Measurements from ENCODE around the gene JARID2.
"Not testable (repeated sequence)": the region's sequence is repeated elsewhere in the genome, so short reads cannot be mapped to it uniquely, and the experiment has no call there.

JARID2 gene

DNA sequence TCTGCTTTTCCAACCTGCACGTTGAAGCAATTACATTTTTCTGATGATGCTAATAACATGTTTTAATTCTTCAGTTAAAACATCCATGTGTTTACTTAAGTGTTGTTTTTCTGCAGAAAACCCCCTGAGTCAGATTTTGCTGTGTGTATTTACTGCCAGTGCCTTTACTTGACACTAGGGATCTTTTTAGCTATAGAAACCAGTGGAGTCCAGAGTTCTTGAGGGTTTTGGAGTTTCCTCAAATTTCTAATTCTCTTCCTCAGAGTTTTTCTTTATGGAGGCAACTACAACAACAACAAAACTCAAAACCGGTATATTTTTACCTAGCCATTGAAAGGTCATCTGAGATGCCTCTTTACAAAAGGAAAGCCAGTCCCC lies 168.4 kb downstream of the JARID2 start:
- Histone ChIP-seq H2AFZ (ENCODE audit: low read depth, low read length) (no peak overlapping the region), H4K8ac (ENCODE audit: low read length) (no peak overlapping the region), H2BK15ac (ENCODE audit: low read depth, poor library complexity, severe bottlenecking) (no peak overlapping the region), H3K14ac (ENCODE audit: low read length in 2 of 2) (no peak overlapping the region), H3K23ac (ENCODE audit: low read length in 2 of 2) (no peak overlapping the region), H3K27ac (ENCODE audit: low read length, poor library complexity, severe bottlenecking) (no peak overlapping the region), H3K79me1 (replicated peaks; ENCODE audit: low read length, poor library complexity, severe bottlenecking) (peaks cover 15% of the 10 kb centered on the region), H2BK120ac (ENCODE audit: low read depth, low read length) (no peak overlapping the region), H2BK5ac (ENCODE audit: low read depth, low read length, poor library complexity, severe bottlenecking) (no peak overlapping the region), H3K9ac (ENCODE audit: low read length) (peak overlapping the region; percentile 39), H3K4me2 (ENCODE audit: low read length, poor library complexity, severe bottlenecking) (no peak overlapping the region), H2BK12ac (ENCODE audit: low read length in 2 of 2) (no peak overlapping the region), H2AK5ac (ENCODE audit: low read length, severe bottlenecking) (no peak overlapping the region), H3K4me3 (ENCODE audit: insufficient read depth in 1 of 2, low read depth in 1 of 2, low read length in 2 of 2) (no peak overlapping the region), H3K4me1 (ENCODE audit: control insufficient read depth, insufficient read depth, low read depth, low read length) (peaks cover 4% of the 10 kb centered on the region), H3K4ac (ENCODE audit: low read depth in 1 of 2, low read length in 2 of 2) (no peak overlapping the region), H3K36me3 (ENCODE audit: control insufficient read depth in 1 of 2, insufficient read depth in 2 of 2, low read depth in 1 of 2, low read length in 2 of 2) (peaks cover 0 to 19% of the 10 kb centered on the region in 2 experiments), H4K91ac (ENCODE audit: low read length) (no peak overlapping the region), H3K9me3 (ENCODE audit: control insufficient read depth, low read length) (peaks cover under 1% of the 10 kb centered on the region), H3K27me3 (ENCODE audit: control insufficient read depth in 1 of 2, insufficient read depth in 1 of 2, low read length in 2 of 2) (no peaks in the 10 kb centered on the region), H3K18ac (ENCODE audit: low read depth in 1 of 2, low read length in 2 of 2) (no peak overlapping the region)
- no CpG with 5 or more reads among the region's 2 CpGs for WGBS
- peak; percentile 28 for DNase-seq

GRCh38 chr6:15415622-15416021 lies 169.8 kb downstream of the JARID2 start:
- 97% methylated on average over 13 of the region's 30 CpGs for WGBS

GRCh38 chr6:15416932-15417509 lies 171.2 kb downstream of the JARID2 start:
- 97% methylated on average over 6 of the region's 6 CpGs for WGBS
- DNase-seq = no peak

More at GRCh38 chr6:15415622-15416021, 169.8 kb downstream of the JARID2 start:
- H3K18ac ChIP-seq (ENCODE audit: low read depth in 1 of 2, low read length in 2 of 2); H2BK5ac ChIP-seq (ENCODE audit: low read depth, low read length, poor library complexity, severe bottlenecking); H3K14ac ChIP-seq (ENCODE audit: low read length in 2 of 2); H2AK5ac ChIP-seq (ENCODE audit: low read length, severe bottlenecking); H2BK12ac ChIP-seq (ENCODE audit: low read length in 2 of 2); H3K4ac ChIP-seq (ENCODE audit: low read depth in 1 of 2, low read length in 2 of 2); H3K4me1 ChIP-seq (ENCODE audit: control insufficient read depth, insufficient read depth, low read depth, low read length); H4K8ac ChIP-seq (ENCODE audit: low read length); DNase-seq; H2AFZ ChIP-seq (ENCODE audit: low read depth, low read length); H3K27me3 ChIP-seq (ENCODE audit: control insufficient read depth in 1 of 2, insufficient read depth in 1 of 2, low read length in 2 of 2); H2BK120ac ChIP-seq (ENCODE audit: low read depth, low read length); H3K4me3 ChIP-seq (ENCODE audit: insufficient read depth in 1 of 2, low read depth in 1 of 2, low read length in 2 of 2); H3K23ac ChIP-seq (ENCODE audit: low read length in 2 of 2); H2BK15ac ChIP-seq (ENCODE audit: low read depth, poor library complexity, severe bottlenecking); H3K4me2 ChIP-seq (ENCODE audit: low read length, poor library complexity, severe bottlenecking); H4K91ac ChIP-seq (ENCODE audit: low read length); H3K27ac ChIP-seq (ENCODE audit: low read length, poor library complexity, severe bottlenecking); H3K9ac ChIP-seq (ENCODE audit: low read length): not testable (repeated sequence)
- peaks cover 11% of the 10 kb centered on the region for H3K79me1 ChIP-seq (replicated peaks; ENCODE audit: low read length, poor library complexity, severe bottlenecking)
- peaks cover 12% of the 10 kb centered on the region for H3K9me3 ChIP-seq (ENCODE audit: control insufficient read depth, low read length)
- peaks cover 0 to 23% of the 10 kb centered on the region in 2 experiments for H3K36me3 ChIP-seq (ENCODE audit: control insufficient read depth in 1 of 2, insufficient read depth in 2 of 2, low read depth in 1 of 2, low read length in 2 of 2)

DNA sequence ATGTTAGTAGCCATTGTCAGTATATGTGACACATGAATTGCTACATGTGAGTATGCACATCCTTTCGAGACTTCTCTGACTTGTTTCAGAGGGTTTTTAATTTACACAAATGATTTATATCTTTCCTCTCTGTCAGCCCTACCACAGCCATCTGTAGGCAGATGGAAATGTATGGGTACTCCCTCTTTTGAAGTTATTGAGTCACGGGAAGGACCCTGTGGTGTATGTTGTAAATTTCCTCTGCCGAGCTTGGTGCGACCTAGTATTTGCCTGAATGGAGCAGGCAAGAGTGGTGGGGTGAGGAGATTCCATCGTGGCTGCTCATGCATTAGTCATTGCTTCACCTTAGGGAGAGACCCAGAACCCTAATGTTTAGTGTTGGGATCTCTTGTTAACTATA lies 171.9 kb downstream of the JARID2 start:
- Histone ChIP-seq H3K4me1 (ENCODE audit: control insufficient read depth, insufficient read depth, low read depth, low read length) (peaks cover 3% of the 10 kb centered on the region), H4K8ac (ENCODE audit: low read length) (no peak overlapping the region), H3K27ac (ENCODE audit: low read length, poor library complexity, severe bottlenecking) (no peak overlapping the region), H2AFZ (ENCODE audit: low read depth, low read length) (no peak overlapping the region), H2BK12ac (ENCODE audit: low read length in 2 of 2) (no peak overlapping the region), H2BK5ac (ENCODE audit: low read depth, low read length, poor library complexity, severe bottlenecking) (no peak overlapping the region), H3K4ac (ENCODE audit: low read depth in 1 of 2, low read length in 2 of 2) (no peak overlapping the region), H3K36me3 (ENCODE audit: control insufficient read depth in 1 of 2, insufficient read depth in 2 of 2, low read depth in 1 of 2, low read length in 2 of 2) (peaks cover 0 to 22% of the 10 kb centered on the region in 2 experiments), H4K91ac (ENCODE audit: low read length) (no peak overlapping the region), H3K23ac (ENCODE audit: low read length in 2 of 2) (no peak overlapping the region), H3K27me3 (ENCODE audit: control insufficient read depth in 1 of 2, insufficient read depth in 1 of 2, low read length in 2 of 2) (no peaks in the 10 kb centered on the region), H3K18ac (ENCODE audit: low read depth in 1 of 2, low read length in 2 of 2) (no peak overlapping the region), H2BK15ac (ENCODE audit: low read depth, poor library complexity, severe bottlenecking) (no peak overlapping the region), H3K4me3 (ENCODE audit: insufficient read depth in 1 of 2, low read depth in 1 of 2, low read length in 2 of 2) (no peak overlapping the region), H2BK120ac (ENCODE audit: low read depth, low read length) (no peak overlapping the region), H3K9me3 (ENCODE audit: control insufficient read depth, low read length) (peaks cover 17% of the 10 kb centered on the region), H2AK5ac (ENCODE audit: low read length, severe bottlenecking) (no peak overlapping the region), H3K14ac (ENCODE audit: low read length in 2 of 2) (no peak overlapping the region), H3K79me1 (replicated peaks; ENCODE audit: low read length, poor library complexity, severe bottlenecking) (peaks cover 28% of the 10 kb centered on the region), H3K4me2 (ENCODE audit: low read length, poor library complexity, severe bottlenecking) (no peak overlapping the region), H3K9ac (ENCODE audit: low read length) (no peak overlapping the region)
- DNase-seq = peak; percentile 79
- 48% methylated on average over 3 of the region's 5 CpGs for WGBS

More at GRCh38 chr6:15416932-15417509, 171.2 kb downstream of the JARID2 start:
- no peak overlapping the region for H2BK12ac ChIP-seq (ENCODE audit: low read length in 2 of 2)
- H3K9ac ChIP-seq (ENCODE audit: low read length) = no peak overlapping the region
- H3K9me3 ChIP-seq (ENCODE audit: control insufficient read depth, low read length) = peaks cover 17% of the 10 kb centered on the region
- peaks cover 22% of the 10 kb centered on the region for H3K79me1 ChIP-seq (replicated peaks; ENCODE audit: low read length, poor library complexity, severe bottlenecking)
- no peak overlapping the region for H2BK15ac ChIP-seq (ENCODE audit: low read depth, poor library complexity, severe bottlenecking)
- H2AK5ac ChIP-seq (ENCODE audit: low read length, severe bottlenecking) = no peak overlapping the region
- H3K4me2 ChIP-seq (ENCODE audit: low read length, poor library complexity, severe bottlenecking) = no peak overlapping the region
- H4K8ac ChIP-seq (ENCODE audit: low read length) = no peak overlapping the region
- H3K27me3 ChIP-seq (ENCODE audit: control insufficient read depth in 1 of 2, insufficient read depth in 1 of 2, low read length in 2 of 2) = no peaks in the 10 kb centered on the region
- H4K91ac ChIP-seq (ENCODE audit: low read length) = no peak overlapping the region
- H3K23ac ChIP-seq (ENCODE audit: low read length in 2 of 2) = no peak overlapping the region
- no peak overlapping the region for H3K4me3 ChIP-seq (ENCODE audit: insufficient read depth in 1 of 2, low read depth in 1 of 2, low read length in 2 of 2)
- H2AFZ ChIP-seq (ENCODE audit: low read depth, low read length) = no peak overlapping the region
- H3K36me3 ChIP-seq (ENCODE audit: control insufficient read depth in 1 of 2, insufficient read depth in 2 of 2, low read depth in 1 of 2, low read length in 2 of 2) = peaks cover 0 to 26% of the 10 kb centered on the region in 2 experiments
- no peak overlapping the region for H3K4ac ChIP-seq (ENCODE audit: low read depth in 1 of 2, low read length in 2 of 2)
- no peak overlapping the region for H2BK5ac ChIP-seq (ENCODE audit: low read depth, low read length, poor library complexity, severe bottlenecking)
- H3K14ac ChIP-seq (ENCODE audit: low read length in 2 of 2) = no peak overlapping the region
- no peak overlapping the region for H3K27ac ChIP-seq (ENCODE audit: low read length, poor library complexity, severe bottlenecking)
- no peak overlapping the region for H2BK120ac ChIP-seq (ENCODE audit: low read depth, low read length)
- no peak overlapping the region for H3K18ac ChIP-seq (ENCODE audit: low read depth in 1 of 2, low read length in 2 of 2)
- H3K4me1 ChIP-seq (ENCODE audit: control insufficient read depth, insufficient read depth, low read depth, low read length) = peaks cover 5% of the 10 kb centered on the region

Measured in mesenchymal stem cell (in vitro differentiated cells and primary cell).